Activated T-cell treated with anti-CD3 and anti-CD28 coated beads, Interleukin-2, amount 50 U/mL, for 1 hour (primary cell): ENCODE measurements around the gene CCL21.

Source experiments
- DNase-seq: peaks from one replicate; pipeline ENCODE4 v3.0.0-alpha.2; 2020

CCL21 gene

GRCh38 chr9:34665381-34666250, 44.3 kb downstream of the CCL21 start:
- peak; percentile 89 for DNase-seq

GRCh38 chr9:34665067-34665380, 44.9 kb downstream of the CCL21 start:
- no peak for DNase-seq

- peak; percentile 68 for DNase-seq
These were observed 45.5 kb downstream of the CCL21 start for GRCh38 chr9:34664281-34665066.

GRCh38 chr9:34663303-34663605, 46.7 kb downstream of the CCL21 start:
- no peak for DNase-seq

- DNase-seq = peak; percentile 32
These were observed 47.2 kb downstream of the CCL21 start, which contains the start of gene CCL27 for GRCh38 chr9:34662526-34663302. CCL27 (minus strand) TSS chr9:34662657; CDS start chr9:34662633, 24 bp downstream.

GRCh38 chr9:34659592-34660253, 50.2 kb downstream of the CCL21 start:
- no peak for DNase-seq
